ENCODE data around the gene MUC20. TPM values are rescaled to one million over a fixed set of nuclear protein-coding genes. Genes with fewer than 3 reads are reported as not detected.

Gene MUC20
- total and polyA plus RNA-seq, 9 of the 15 experiments (the other 6 are each of a cell fraction or from before 2014, with no cell fraction given), result 0.03 to 0.23 (median 0.15) TPM; not detected in 3

- peak; percentile 96 for TF ChIP-seq ZNF263 (CRISPR knock-in tag; IDR thresholded peaks at IDR 0.05; ENCODE audit: borderline replicate concordance)
- no peak for TF ChIP-seq MEF2A (IDR thresholded peaks at IDR 0.05; ENCODE audit: control insufficient read depth, low read depth, low read length)
- TF ChIP-seq SMAD2 (IDR thresholded peaks at IDR 0.05; ENCODE audit: low read depth, low read length), result no peak
- TF ChIP-seq ZNF318 (IDR thresholded peaks at IDR 0.05; ENCODE audit: borderline replicate concordance in 1 of 2, low read depth in 1 of 2), result no peak
- TF ChIP-seq ZKSCAN3 (CRISPR knock-in tag; IDR thresholded peaks at IDR 0.05), result no peak
- no peak for TF ChIP-seq RREB1 (CRISPR knock-in tag; IDR thresholded peaks at IDR 0.05)
- no peak for TF ChIP-seq ETS1 (conservative IDR thresholded peaks at IDR 0.05; ENCODE audit: control insufficient read depth, low read depth, low read length)
- no peak for TF ChIP-seq ZNF197 (CRISPR knock-in tag; IDR thresholded peaks at IDR 0.05; ENCODE audit: low read depth)
- peak; percentile 45 for TF ChIP-seq BHLHE40 (IDR thresholded peaks at IDR 0.05; ENCODE audit: low read length)
Measured at GRCh38 chr3:195714380-195715011, 6.3 kb upstream of the MUC20 start (continued).
